ENCODE results near the gene LRP2. TPM values are rescaled to one million over a fixed set of nuclear protein-coding genes. Genes with fewer than 3 reads are reported as not detected.

LRP2 gene
- polyA plus RNA-seq, 1 donor (not counting 4 experiments of a cell fraction or from before 2014, with no cell fraction given): not detected

DNA sequence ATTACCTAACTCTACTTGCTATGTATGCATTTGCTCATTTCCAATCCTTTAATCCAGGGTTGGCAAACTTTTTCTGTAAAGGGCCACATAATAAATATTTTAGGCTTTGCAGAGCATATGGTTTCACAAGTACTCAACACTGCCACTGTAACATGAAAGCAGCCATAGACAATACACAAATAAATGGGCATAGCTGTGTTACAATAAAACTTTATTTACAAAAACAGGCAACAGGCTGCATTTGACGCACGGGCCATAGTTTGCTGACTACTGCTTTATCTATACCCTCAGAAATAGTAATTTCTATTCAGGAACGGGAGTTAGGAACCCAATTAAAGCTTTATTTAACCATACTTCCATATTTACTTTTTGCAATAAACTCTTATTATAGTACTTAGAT is 154.3 kb downstream of the LRP2 start:
- Histone ChIP-seq H4K20me1 (ENCODE audit: control insufficient read depth, extremely low read depth, insufficient read depth, low read length) (no peaks in the 10 kb centered on the region), H2AFZ (ENCODE audit: control insufficient read depth, low read length) (no peak overlapping the region), H3K9me3 (ENCODE audit: control insufficient read depth, low read depth, low read length) (no peaks in the 10 kb centered on the region), H3K4me1 (ENCODE audit: control insufficient read depth, extremely low read depth, insufficient read depth, low read length) (no peaks in the 10 kb centered on the region), H3K27me3 (ENCODE audit: control insufficient read depth, extremely low read depth, insufficient read depth, low read length) (peaks cover 5% of the 10 kb centered on the region), H3K79me2 (ENCODE audit: control insufficient read depth, insufficient read depth, low read length) (no peaks in the 10 kb centered on the region), H3K27ac (ENCODE audit: control insufficient read depth, insufficient read depth, low read length) (no peak overlapping the region), H3K4me3 (ENCODE audit: control insufficient read depth in 2 of 3, extremely low read depth in 1 of 3, insufficient read depth in 2 of 3, low read depth in 1 of 3, low read length in 3 of 3) (no peak overlapping the region), H3K9ac (ENCODE audit: control insufficient read depth, extremely low read depth, insufficient read depth, low read length) (no peak overlapping the region), H3K9me1 (ENCODE audit: control insufficient read depth, extremely low read depth, insufficient read depth, low read length) (no peaks in the 10 kb centered on the region), H3K36me3 (ENCODE audit: control insufficient read depth in 2 of 2, extremely low read depth in 1 of 2, insufficient read depth in 2 of 2, low read length in 2 of 2) (no peaks in the 10 kb centered on the region), H3K4me2 (ENCODE audit: control insufficient read depth, extremely low read depth, insufficient read depth, low read depth, low read length) (no peak overlapping the region)
- DNase-seq (ENCODE audit: low read depth, low spot score) (no peak), FAIRE-seq (no peak)
- dilution Hi-C loops (cut with MboI; ENCODE audit: extremely low pct_ligation_motif_present, low sequenced_read_pairs): no loop called here
- no peak for TF ChIP-seq EZH2 (IDR thresholded peaks at IDR 0.05; ENCODE audit: low read length)
- TF ChIP-seq, protein P1, sequence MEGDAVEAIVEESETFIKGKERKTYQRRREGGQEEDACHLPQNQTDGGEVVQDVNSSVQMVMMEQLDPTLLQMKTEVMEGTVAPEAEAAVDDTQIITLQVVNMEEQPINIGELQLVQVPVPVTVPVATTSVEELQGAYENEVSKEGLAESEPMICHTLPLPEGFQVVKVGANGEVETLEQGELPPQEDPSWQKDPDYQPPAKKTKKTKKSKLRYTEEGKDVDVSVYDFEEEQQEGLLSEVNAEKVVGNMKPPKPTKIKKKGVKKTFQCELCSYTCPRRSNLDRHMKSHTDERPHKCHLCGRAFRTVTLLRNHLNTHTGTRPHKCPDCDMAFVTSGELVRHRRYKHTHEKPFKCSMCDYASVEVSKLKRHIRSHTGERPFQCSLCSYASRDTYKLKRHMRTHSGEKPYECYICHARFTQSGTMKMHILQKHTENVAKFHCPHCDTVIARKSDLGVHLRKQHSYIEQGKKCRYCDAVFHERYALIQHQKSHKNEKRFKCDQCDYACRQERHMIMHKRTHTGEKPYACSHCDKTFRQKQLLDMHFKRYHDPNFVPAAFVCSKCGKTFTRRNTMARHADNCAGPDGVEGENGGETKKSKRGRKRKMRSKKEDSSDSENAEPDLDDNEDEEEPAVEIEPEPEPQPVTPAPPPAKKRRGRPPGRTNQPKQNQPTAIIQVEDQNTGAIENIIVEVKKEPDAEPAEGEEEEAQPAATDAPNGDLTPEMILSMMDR (optimal IDR thresholded peaks at IDR 0.05 in 1 of 3, IDR thresholded peaks at IDR 0.05 in 1 of 3, conservative IDR thresholded peaks at IDR 0.05 in 1 of 3; ENCODE audit: extremely low read depth in 1 of 3, insufficient read depth in 2 of 3, low read length in 3 of 3): no peak

DNA sequence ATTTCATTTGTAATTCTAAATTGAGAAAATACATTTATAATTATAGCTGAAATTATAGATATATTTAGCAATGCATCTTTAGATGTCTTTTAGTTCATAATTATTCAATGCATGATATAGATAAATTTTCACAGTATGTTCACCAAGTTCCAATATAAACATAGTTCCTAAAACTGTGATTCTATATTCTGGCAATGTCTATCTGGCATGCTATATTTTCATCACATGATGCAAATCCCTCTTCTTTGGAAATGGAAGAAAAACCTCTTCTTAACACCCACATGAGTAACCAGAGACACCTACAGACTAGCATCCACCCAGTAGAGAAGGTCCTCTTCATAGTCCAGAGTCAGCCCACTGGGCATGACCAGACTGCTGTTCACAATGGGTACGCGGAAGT is 157.2 kb downstream of the LRP2 start:
- H3K27me3 ChIP-seq (ENCODE audit: control insufficient read depth, extremely low read depth, insufficient read depth, low read length): no peaks in the 10 kb centered on the region
- no peaks in the 10 kb centered on the region for H3K79me2 ChIP-seq (ENCODE audit: control insufficient read depth, insufficient read depth, low read length)
- no peak overlapping the region for H3K4me2 ChIP-seq (ENCODE audit: control insufficient read depth, extremely low read depth, insufficient read depth, low read depth, low read length)
- H3K9ac ChIP-seq (ENCODE audit: control insufficient read depth, extremely low read depth, insufficient read depth, low read length): no peak overlapping the region
- no peak overlapping the region for H3K27ac ChIP-seq (ENCODE audit: control insufficient read depth, insufficient read depth, low read length)
- no peaks in the 10 kb centered on the region for H3K9me1 ChIP-seq (ENCODE audit: control insufficient read depth, extremely low read depth, insufficient read depth, low read length)
- FAIRE-seq (no peak), DNase-seq (ENCODE audit: low read depth, low spot score) (no peak)
- H3K4me3 ChIP-seq (ENCODE audit: control insufficient read depth in 2 of 3, extremely low read depth in 1 of 3, insufficient read depth in 2 of 3, low read depth in 1 of 3, low read length in 3 of 3): no peak overlapping the region
- no peaks in the 10 kb centered on the region for H4K20me1 ChIP-seq (ENCODE audit: control insufficient read depth, extremely low read depth, insufficient read depth, low read length)
- H3K36me3 ChIP-seq (ENCODE audit: control insufficient read depth in 2 of 2, extremely low read depth in 1 of 2, insufficient read depth in 2 of 2, low read length in 2 of 2): no peaks in the 10 kb centered on the region
- dilution Hi-C loops (cut with MboI; ENCODE audit: extremely low pct_ligation_motif_present, low sequenced_read_pairs): no loop called here
- TF ChIP-seq EZH2 (IDR thresholded peaks at IDR 0.05; ENCODE audit: low read length): no peak
- TF ChIP-seq, protein P1 (optimal IDR thresholded peaks at IDR 0.05 in 1 of 3, IDR thresholded peaks at IDR 0.05 in 1 of 3, conservative IDR thresholded peaks at IDR 0.05 in 1 of 3; ENCODE audit: extremely low read depth in 1 of 3, insufficient read depth in 2 of 3, low read length in 3 of 3): no peak
- H3K9me3 ChIP-seq (ENCODE audit: control insufficient read depth, low read depth, low read length): no peaks in the 10 kb centered on the region
- H3K4me1 ChIP-seq (ENCODE audit: control insufficient read depth, extremely low read depth, insufficient read depth, low read length): no peaks in the 10 kb centered on the region
- no peak overlapping the region for H2AFZ ChIP-seq (ENCODE audit: control insufficient read depth, low read length)

All from keratinocyte (primary cell).